ENCODE measurements around the gene TBC1D30. TPM values are rescaled to one million over a fixed set of nuclear protein-coding genes. Genes with fewer than 3 reads are reported as not detected.

The TBC1D30 gene
- total RNA-seq, 1 donor from 2014 or later = 1.1 TPM

DNA sequence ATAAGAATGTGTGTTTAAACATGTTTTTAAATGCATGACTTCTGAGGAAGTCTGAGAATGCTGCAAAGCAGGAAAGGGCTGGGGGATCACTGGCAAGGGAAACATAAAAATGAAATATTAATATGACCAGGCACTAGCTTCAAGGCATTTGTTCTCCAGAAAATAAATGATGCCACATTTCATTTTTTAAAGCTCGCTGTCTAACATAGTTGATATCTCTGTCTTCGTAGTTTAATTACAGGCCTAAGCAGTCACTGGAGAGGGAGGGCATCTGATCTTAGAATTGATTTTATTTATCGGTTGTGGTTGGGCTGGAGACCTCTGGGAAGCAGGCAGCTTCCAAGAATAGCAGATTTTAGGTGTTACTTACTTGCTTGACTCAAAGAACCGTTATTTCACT lies 87.5 kb downstream of the TBC1D30 start:
- Mint-ChIP-seq H3K4me3 (no peak overlapping the region), H3K36me3 (ENCODE audit: low read depth) (no peaks in the 10 kb centered on the region), H3K4me1 (ENCODE audit: low read depth) (no peaks in the 10 kb centered on the region), H3K9me3 (no peaks in the 10 kb centered on the region), H3K27ac (no peak overlapping the region), H3K27me3 (ENCODE audit: insufficient read depth) (peaks cover 7% of the 10 kb centered on the region)
- intact Hi-C loops (cut with micrococcal nuclease) = no loop called here
- DNase-seq (ENCODE audit: low spot score) = no peak

DNA sequence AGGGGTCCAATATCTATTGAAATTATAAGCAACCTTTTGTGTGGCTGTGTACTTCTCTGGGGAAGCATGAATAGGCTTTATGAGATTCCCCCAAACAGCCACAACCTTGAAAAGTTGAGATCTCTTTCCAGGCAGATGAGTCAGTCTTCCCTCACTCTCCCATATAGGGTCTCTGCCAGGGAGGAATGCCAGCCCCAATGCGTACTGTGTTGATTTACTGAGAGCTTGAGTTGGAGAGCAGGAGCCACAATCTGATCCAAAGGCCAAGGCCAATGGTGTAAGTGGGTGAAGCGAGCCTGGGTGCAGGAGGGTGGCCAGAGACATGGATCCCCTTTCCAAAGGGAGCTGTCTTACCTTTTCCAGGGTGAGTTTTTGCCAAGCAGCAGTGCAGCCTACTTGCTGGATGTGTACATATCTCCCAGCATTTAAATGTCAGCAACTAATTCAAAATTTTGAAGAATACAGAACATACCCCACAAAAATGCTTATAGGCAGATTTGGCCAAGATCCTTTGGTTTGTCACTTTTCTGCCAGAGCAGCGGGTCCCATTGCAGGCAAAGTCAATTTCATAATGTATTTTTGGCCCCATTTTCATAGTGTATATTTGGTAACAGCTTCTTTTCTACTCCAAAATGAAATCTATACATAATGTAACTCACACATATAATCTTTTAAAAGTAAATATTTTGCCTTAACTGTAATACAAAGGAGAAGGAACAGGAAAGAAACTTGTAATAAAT lies 88.2 kb downstream of the TBC1D30 start:
- Mint-ChIP-seq H3K9me3 (no peaks in the 10 kb centered on the region), H3K27me3 (ENCODE audit: insufficient read depth) (peaks cover 7% of the 10 kb centered on the region), H3K36me3 (ENCODE audit: low read depth) (no peaks in the 10 kb centered on the region), H3K27ac (no peak overlapping the region), H3K4me3 (no peak overlapping the region), H3K4me1 (ENCODE audit: low read depth) (no peaks in the 10 kb centered on the region)
- intact Hi-C loops (cut with micrococcal nuclease) = no loop called here
- DNase-seq (ENCODE audit: low spot score) = no peak

DNA sequence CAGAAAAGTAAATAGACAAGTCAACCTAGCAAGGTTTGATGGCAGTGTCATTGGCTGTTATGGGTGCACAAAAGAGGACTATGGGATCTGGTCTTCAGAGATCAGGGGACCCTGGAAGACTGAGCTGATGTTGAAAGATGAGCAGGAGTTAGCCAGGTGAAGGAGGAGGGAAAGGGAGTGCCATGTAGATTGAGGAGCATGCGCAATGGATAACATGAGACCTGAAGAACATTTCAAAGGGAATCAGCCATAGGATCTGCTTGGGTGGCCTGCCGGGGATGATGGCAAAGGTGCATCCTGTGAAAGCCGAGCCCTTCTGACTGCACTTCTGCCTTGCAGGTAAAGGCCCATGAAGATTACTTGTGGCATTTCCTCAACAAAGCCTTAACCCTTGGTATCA lies 90.8 kb downstream of the TBC1D30 start:
- intact Hi-C loops (cut with micrococcal nuclease) = no loop called here
- Mint-ChIP-seq H3K27ac (no peak overlapping the region), H3K27me3 (ENCODE audit: insufficient read depth) (peaks cover 7% of the 10 kb centered on the region), H3K4me3 (no peak overlapping the region), H3K9me3 (no peaks in the 10 kb centered on the region), H3K36me3 (ENCODE audit: low read depth) (no peaks in the 10 kb centered on the region), H3K4me1 (ENCODE audit: low read depth) (no peaks in the 10 kb centered on the region)
- no peak for DNase-seq (ENCODE audit: low spot score)

DNA sequence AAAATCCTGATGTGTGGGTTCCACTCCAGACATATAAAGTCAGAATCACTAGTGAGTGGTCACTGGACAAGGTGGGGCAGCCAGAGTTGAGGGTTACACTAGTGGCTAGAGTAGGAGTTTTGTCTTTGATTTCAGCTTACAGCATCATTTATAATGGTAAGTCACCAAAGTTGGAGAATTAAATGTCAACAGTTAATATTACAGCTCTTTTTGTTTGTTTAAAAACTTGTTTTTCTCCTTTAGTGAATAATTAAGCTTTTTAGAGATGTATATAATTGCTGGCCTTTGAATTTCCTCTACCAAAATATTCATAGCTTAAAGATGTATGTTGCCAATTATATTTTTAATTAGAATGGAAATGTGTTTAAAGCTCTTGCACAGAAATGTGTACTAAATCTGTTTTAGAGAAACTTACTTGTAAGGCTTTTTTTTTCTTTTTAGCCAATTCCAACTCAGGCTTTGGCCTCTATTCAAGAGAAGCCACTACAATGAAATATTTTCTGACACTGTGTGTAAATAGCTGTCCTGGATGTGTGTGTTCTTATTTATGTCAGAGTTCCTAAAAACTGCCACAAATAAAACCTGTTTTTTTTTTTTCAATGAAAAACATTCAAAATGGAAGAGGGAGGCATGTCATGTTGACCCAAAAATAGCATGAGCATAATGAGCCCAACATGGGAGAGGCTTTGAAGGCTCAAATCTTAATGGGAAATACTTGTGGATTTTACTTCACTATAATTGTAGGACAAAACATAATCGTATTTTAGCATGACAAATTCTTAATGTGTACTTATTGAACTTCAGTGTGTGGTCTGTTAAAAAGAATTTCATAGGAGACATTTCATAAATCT lies 92.2 kb downstream of the TBC1D30 start:
- Mint-ChIP-seq H3K4me3 (no peak overlapping the region), H3K9me3 (no peaks in the 10 kb centered on the region), H3K36me3 (ENCODE audit: low read depth) (no peaks in the 10 kb centered on the region), H3K4me1 (ENCODE audit: low read depth) (no peaks in the 10 kb centered on the region), H3K27ac (no peak overlapping the region), H3K27me3 (ENCODE audit: insufficient read depth) (peaks cover 7% of the 10 kb centered on the region)
- intact Hi-C loops (cut with micrococcal nuclease) = no loop called here
- DNase-seq (ENCODE audit: low spot score) = no peak

DNA sequence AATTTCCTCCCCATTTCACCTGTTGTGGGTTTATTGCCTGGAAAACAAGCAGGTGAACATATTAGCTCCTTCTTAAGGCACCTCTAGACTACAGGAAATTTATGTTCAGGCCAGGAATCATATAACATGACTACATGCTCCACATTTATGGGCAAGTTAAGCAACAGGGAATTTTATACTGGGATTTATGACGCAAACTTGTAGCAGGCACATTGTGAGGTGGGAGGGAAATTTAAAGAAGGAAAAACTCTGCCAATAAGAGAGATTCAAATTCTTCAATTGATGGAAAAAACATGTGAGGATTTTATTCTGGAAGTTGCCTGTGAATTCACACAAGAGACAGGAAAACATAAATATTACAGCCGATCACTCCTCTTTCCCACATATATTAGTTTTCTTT lies 93.9 kb downstream of the TBC1D30 start:
- intact Hi-C loops (cut with micrococcal nuclease) = no loop called here
- Mint-ChIP-seq H3K36me3 (ENCODE audit: low read depth) (no peaks in the 10 kb centered on the region), H3K9me3 (no peaks in the 10 kb centered on the region), H3K27ac (no peak overlapping the region), H3K4me3 (no peak overlapping the region), H3K27me3 (ENCODE audit: insufficient read depth) (peaks cover 2% of the 10 kb centered on the region), H3K4me1 (ENCODE audit: low read depth) (no peaks in the 10 kb centered on the region)
- DNase-seq (ENCODE audit: low spot score) = no peak

DNA sequence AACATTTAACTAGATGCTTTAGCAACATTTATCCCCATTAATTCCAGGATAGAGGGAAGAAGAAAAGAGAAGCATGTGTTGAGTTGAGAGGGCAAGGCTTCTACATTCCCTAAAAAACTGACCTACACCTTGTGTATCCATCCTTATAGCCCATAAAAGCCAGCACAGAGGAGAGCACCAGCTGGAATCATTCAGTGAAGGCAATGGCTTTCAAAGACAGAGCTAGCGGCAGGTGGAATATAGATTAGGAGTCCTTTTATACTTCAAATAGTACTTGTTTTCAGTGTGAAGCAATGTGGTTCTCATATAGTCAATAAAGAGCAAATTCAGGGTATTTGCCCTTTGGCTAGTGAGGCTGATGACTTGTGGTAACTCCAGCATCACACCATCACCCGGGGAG lies 94.4 kb downstream of the TBC1D30 start:
- DNase-seq (ENCODE audit: low spot score) = no peak
- Mint-ChIP-seq H3K36me3 (ENCODE audit: low read depth) (no peaks in the 10 kb centered on the region), H3K9me3 (no peaks in the 10 kb centered on the region), H3K4me1 (ENCODE audit: low read depth) (no peaks in the 10 kb centered on the region), H3K27ac (no peak overlapping the region), H3K4me3 (no peak overlapping the region), H3K27me3 (ENCODE audit: insufficient read depth) (peaks cover 2% of the 10 kb centered on the region)
- intact Hi-C loops (cut with micrococcal nuclease) = no loop called here

DNA sequence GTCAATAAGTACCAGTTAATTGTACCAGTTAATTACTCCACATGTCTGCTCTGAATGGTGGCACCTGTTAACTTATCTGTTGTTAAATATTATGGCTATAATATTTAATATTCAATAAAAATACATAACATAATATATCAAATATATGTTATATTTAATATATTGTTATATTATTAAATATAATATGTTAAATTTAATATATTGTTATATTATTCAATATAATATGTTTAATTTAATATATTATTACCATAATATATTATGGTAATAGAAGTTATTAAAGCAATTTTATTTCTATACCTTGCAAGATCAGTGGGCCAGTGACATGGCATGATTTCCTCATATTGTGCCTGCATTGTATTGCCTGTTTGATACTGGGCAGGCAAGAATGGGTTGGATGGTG lies 98.4 kb downstream of the TBC1D30 start:
- no peaks in the 10 kb centered on the region for H3K4me1 Mint-ChIP-seq (ENCODE audit: low read depth)
- intact Hi-C loops (cut with micrococcal nuclease) = no loop called here
- DNase-seq (ENCODE audit: low spot score) = no peak
- H3K27me3 Mint-ChIP-seq (ENCODE audit: insufficient read depth) = peaks cover 6% of the 10 kb centered on the region
- H3K4me3 Mint-ChIP-seq = no peak overlapping the region
- no peak overlapping the region for H3K27ac Mint-ChIP-seq
- H3K36me3 Mint-ChIP-seq (ENCODE audit: low read depth) = no peaks in the 10 kb centered on the region
- no peaks in the 10 kb centered on the region for H3K9me3 Mint-ChIP-seq

DNA sequence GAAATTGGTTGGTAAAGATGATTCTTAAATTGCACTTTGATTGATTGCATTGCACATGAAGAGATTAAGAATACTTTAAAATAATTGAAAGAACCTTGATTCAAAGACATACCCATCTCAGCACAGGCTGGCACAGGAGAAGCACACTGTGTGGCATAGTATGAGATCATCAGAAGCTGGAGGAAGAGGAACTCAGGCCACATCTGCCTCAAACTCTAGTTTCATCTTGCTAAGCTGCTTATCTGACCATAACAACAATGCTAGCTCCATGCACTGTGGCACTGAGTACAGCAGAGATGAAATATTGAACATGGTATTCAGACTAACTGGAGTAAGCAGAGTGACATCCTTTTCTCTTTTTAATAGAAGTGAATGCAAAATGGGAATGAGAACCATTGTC lies 99.1 kb downstream of the TBC1D30 start:
- no peak for DNase-seq (ENCODE audit: low spot score)
- Mint-ChIP-seq H3K4me1 (ENCODE audit: low read depth) (no peaks in the 10 kb centered on the region), H3K27ac (no peak overlapping the region), H3K9me3 (no peaks in the 10 kb centered on the region), H3K4me3 (no peak overlapping the region), H3K36me3 (ENCODE audit: low read depth) (no peaks in the 10 kb centered on the region), H3K27me3 (ENCODE audit: insufficient read depth) (peaks cover 6% of the 10 kb centered on the region)
- intact Hi-C loops (cut with micrococcal nuclease) = no loop called here

Other genes starting within 250 kb of the TBC1D30 start
- gene RASSF3, start 214.2 kb upstream of the TBC1D30 start, total RNA-seq = 37.1 and 38.3 TPM in 2 replicates
- 20.6 and 21.3 TPM in 2 replicates for gene GNS, start 65.2 kb upstream of the TBC1D30 start, total RNA-seq